Mucosa of rectum (tissue), 2 donors: ENCODE data around the gene GABRG3.

ENCODE experiments used
- H3K27ac ChIP-seq, 2 donors: one replicate each; pipeline ENCODE4 v1.7.0; 2013; ENCODE audit warnings: inconsistent platforms in 2 of 2, low read depth in 2 of 2, low read length in 2 of 2
- H3K27me3 ChIP-seq, 2 donors: one replicate each; pipeline ENCODE4 v1.7.0; 2013; ENCODE audit warnings: low read length in 2 of 2; ENCODE audit not compliant: control insufficient read depth in 2 of 2, insufficient read depth in 2 of 2
- H3K36me3 ChIP-seq, 2 donors: one replicate each; pipeline ENCODE4 v1.7.0; 2013; ENCODE audit warnings: low read length in 2 of 2; ENCODE audit not compliant: control insufficient read depth in 2 of 2, insufficient read depth in 2 of 2
- H3K4me1 ChIP-seq, 2 donors: one replicate each; pipeline ENCODE4 v1.7.0; 2013; ENCODE audit warnings: low read length in 2 of 2, mild to moderate bottlenecking in 1 of 2; ENCODE audit not compliant: control insufficient read depth in 2 of 2, insufficient read depth in 2 of 2
- H3K4me3 ChIP-seq, 2 donors: one replicate each; pipeline ENCODE4 v1.7.0; 2013; ENCODE audit warnings: low read length in 2 of 2
- H3K9ac ChIP-seq, 2 donors: one replicate each; pipeline ENCODE4 v1.7.0; 2013; ENCODE audit warnings: low read length in 2 of 2, low read depth in 1 of 2, mild to moderate bottlenecking in 1 of 2
- H3K9me3 ChIP-seq, 2 donors: one replicate each; pipeline ENCODE4 v1.7.0; 2013; ENCODE audit warnings: low read length in 2 of 2; ENCODE audit not compliant: control insufficient read depth in 2 of 2
- donor health status: healthy.
- donor health status: Normal muscosa, but diverticular disease.

Gene GABRG3

DNA sequence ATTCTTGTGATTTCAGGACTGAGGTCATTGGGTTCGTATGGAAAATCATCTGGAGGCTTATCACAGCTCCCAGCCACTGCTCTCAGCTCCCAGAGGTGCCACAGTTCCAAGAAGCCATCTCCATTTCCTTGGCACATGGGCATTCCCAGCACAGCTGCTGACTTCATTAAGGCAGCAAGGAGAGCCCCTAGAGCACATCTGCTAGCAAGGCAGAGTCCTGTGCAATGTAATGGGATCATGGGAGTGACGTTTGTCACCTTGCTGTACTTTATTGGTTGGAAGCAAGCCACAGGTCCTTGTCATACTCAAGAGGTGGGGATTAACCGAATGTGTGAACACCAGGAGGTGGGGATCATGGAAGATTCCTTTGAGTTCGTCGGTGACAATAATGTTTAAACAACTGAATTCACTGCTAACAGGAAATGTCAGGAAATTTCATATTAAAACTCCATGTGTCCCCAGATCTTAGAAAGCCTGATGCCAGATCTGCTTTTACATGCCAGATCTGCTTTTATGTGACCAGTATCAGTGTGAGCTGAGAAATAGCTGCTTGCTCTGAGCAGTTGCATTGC is 148.8 kb downstream of the GABRG3 start:
- H3K4me1 ChIP-seq: no peaks in the 10 kb centered on the region
- H3K27ac ChIP-seq: no peak overlapping the region
- no peak overlapping the region for H3K9ac ChIP-seq
- peaks cover 2 to 6% of the 10 kb centered on the region in 2 donors for H3K9me3 ChIP-seq
- no peaks in the 10 kb centered on the region for H3K36me3 ChIP-seq
- no peak overlapping the region for H3K4me3 ChIP-seq
- H3K27me3 ChIP-seq: no peaks in the 10 kb centered on the region

DNA sequence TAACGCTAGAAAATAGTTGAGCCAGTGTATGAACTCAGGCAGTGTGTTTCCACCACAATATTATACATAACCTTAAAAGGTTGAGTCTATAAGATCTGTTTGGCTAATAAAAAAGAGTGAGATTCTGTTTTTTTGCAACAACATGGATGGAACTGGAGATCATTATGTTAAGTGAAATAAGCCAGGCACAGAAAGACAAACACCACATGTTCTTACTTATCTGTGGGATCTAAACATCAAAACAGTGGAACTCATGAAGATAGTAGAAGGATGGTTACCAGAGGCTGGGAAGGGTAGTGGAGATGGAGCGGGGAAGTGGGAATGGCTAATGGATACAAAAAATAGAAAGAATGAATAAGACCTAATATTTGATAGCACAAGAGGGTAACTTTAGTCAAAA is 150.7 kb downstream of the GABRG3 start:
- H3K9ac ChIP-seq: no peak overlapping the region

DNA sequence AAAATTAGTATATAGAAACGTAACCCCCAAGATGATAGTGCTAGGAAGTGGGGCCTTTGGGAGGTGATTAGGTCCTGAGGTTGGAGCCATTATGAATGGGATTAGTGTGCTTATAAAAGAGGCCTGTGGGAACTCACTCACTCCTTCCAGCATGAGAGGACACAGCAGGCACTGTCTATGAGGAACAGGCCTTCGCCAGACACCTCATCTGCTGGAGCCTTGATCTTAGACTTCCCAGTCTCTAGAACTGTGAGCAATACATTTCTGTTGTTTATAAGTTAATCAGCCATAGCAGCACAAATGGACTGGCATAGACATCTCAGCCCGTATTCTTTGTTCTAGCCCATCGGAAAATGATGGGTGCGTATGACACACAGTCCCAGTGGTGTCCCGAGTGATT is 152.3 kb downstream of the GABRG3 start:
- Histone ChIP-seq H3K36me3 (no peaks in the 10 kb centered on the region), H3K27ac (no peak overlapping the region), H3K27me3 (no peaks in the 10 kb centered on the region), H3K4me3 (no peak overlapping the region), H3K9ac (no peak overlapping the region), H3K4me1 (no peaks in the 10 kb centered on the region), H3K9me3 (peaks cover 3 to 11% of the 10 kb centered on the region in 2 donors)

More for the DNA sequence above, 150.7 kb downstream of the GABRG3 start:
- no peak overlapping the region for H3K4me3 ChIP-seq
- H3K9me3 ChIP-seq: peaks cover 5 to 11% of the 10 kb centered on the region in 2 donors
- H3K36me3 ChIP-seq: no peaks in the 10 kb centered on the region
- H3K4me1 ChIP-seq: no peaks in the 10 kb centered on the region
- no peak overlapping the region for H3K27ac ChIP-seq
- no peaks in the 10 kb centered on the region for H3K27me3 ChIP-seq

DNA sequence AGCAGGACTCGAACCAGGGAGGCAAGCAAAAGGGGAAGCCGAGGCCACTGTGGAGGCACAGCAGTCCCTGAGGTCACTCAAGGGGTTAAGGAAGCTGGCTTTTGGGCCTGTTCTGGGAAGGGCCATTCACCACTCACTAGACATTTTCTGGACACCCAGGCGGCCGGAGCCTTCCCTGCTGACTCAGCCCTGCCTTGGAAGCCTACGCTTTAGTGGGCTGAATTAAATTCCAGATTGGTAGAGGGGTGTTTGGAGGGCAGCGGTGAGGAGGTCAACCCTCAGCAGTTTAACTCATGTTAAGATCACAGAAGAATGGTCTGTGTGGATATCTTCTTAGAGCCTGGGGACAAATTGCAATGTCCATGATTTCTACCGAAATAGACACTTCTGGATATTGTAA is 152.8 kb downstream of the GABRG3 start:
- no peak overlapping the region for H3K9ac ChIP-seq
- H3K27me3 ChIP-seq: no peaks in the 10 kb centered on the region
- no peak overlapping the region for H3K27ac ChIP-seq

DNA sequence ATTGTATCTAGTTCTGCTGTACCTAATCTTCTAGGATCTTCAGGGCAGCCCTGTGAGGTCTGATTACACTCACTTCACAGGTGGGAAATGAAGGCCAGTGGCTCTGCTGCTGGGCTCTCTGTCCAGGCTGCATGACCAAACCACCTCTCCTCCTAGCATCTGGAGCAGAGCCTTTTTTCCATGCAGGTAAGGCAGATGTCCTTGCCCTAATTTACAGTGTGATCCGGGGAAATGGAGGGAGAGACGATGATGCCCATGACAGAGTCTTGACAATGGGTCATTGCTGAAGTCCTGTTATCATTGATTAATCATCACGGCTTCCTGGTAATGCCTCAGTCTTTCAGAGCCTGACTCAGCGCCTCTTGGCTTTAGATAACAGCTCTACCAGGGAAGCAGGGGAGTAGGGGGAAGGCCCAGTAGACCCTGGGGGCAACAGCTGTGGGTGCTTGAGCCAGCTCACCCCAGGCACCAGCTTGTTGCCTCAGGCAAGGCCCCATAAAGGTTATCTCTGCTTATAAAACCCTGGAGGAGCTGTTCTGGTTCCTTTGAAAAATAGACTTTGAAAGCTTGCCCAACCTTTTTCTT is 153.4 kb downstream of the GABRG3 start:
- Histone ChIP-seq H3K36me3 (no peaks in the 10 kb centered on the region), H3K27me3 (no peaks in the 10 kb centered on the region), H3K4me3 (no peak overlapping the region), H3K9me3 (peaks cover 3 to 11% of the 10 kb centered on the region in 2 donors), H3K4me1 (no peaks in the 10 kb centered on the region), H3K9ac (no peak overlapping the region), H3K27ac (no peak overlapping the region)

More for the DNA sequence above, 152.8 kb downstream of the GABRG3 start:
- H3K4me3 ChIP-seq: no peak overlapping the region
- no peaks in the 10 kb centered on the region for H3K4me1 ChIP-seq
- H3K36me3 ChIP-seq: no peaks in the 10 kb centered on the region
- H3K9me3 ChIP-seq: peaks cover 3 to 11% of the 10 kb centered on the region in 2 donors

DNA sequence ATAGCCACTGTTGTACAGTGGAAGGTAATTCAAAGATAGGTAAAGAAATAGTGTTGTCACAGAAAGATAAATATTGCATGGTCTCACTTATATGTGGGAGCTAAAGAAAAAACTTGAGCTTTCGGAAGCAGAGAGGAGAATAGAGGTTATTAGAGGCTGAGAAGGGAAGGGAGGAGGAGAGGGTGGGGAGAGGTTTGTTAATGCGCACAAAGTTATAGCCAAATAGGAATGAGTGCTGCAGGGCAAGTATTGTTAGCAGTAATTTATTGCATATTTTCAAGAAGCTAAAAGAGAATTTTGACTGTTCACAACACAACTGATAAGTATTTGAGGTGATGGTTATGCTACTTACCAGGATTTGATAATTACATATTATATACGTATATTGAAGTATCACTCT is 154.2 kb downstream of the GABRG3 start:
- no peaks in the 10 kb centered on the region for H3K4me1 ChIP-seq
- no peaks in the 10 kb centered on the region for H3K36me3 ChIP-seq
- peaks cover 3 to 11% of the 10 kb centered on the region in 2 donors for H3K9me3 ChIP-seq
- no peak overlapping the region for H3K9ac ChIP-seq
- H3K27me3 ChIP-seq: no peaks in the 10 kb centered on the region
- no peak overlapping the region for H3K27ac ChIP-seq
- no peak overlapping the region for H3K4me3 ChIP-seq

DNA sequence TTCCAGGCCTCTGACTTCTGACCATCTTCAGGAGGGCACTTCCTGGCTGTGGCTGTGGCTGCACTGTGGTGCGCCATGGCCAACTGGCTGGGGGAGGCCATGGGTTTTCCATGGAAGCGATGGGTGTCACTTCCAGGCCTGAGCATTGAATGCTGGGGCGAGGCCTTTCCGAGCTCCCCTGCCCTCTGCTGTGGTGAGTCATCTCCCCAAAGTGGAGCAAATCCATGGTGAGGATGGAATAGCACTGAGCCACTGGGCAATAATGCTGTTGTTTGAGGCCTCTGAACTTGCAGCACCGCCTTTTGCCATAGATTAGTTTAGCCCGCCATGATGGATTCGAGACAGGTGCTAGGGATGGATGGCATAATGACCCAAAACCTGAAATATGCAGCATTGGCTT is 155.5 kb downstream of the GABRG3 start:
- no peaks in the 10 kb centered on the region for H3K36me3 ChIP-seq
- H3K4me1 ChIP-seq: no peaks in the 10 kb centered on the region
- no peaks in the 10 kb centered on the region for H3K27me3 ChIP-seq
- H3K9me3 ChIP-seq: peaks cover 3 to 11% of the 10 kb centered on the region in 2 donors
- no peak overlapping the region for H3K27ac ChIP-seq
- no peak overlapping the region for H3K9ac ChIP-seq
- H3K4me3 ChIP-seq: no peak overlapping the region

DNA sequence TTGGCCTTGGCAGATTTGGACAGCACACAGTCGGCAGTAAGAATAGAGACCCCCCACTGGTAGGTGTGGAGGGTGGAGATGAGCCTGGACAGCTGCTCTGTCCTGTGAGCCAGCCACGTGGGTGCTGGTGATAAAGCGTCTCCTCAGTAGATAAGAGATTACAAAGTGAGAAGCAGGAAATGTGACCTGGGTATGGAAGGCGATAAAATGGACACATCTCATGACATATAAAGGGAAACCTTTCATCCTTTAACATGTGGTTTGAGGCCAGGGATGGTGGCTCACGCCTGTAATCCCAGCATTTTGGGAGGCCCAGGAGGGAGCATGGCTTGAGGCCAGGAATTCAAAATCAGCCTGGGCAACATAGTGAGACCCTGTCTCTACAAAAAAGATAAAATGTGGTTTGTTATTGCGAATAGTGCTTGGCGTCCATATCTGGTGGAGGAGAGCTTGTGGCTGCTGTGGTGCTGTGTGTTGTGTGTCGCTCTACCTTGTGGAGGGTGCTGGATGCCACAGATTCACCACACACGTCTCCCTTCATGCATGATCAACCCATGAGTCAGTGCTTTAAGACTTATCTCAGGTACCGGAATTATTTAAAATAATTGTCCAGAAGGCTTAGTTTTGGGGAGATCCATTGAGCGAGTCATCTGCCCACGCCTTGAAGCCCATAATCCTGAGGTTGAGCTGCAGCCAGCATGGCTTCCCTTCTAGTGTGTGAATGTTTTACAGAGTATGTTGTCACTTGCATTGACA is 157.0 kb downstream of the GABRG3 start:
- Histone ChIP-seq H3K36me3 (no peaks in the 10 kb centered on the region), H3K27ac (no peak overlapping the region), H3K9me3 (peaks cover 5 to 11% of the 10 kb centered on the region in 2 donors), H3K9ac (no peak overlapping the region), H3K4me1 (no peaks in the 10 kb centered on the region), H3K27me3 (no peaks in the 10 kb centered on the region), H3K4me3 (no peak overlapping the region)

DNA sequence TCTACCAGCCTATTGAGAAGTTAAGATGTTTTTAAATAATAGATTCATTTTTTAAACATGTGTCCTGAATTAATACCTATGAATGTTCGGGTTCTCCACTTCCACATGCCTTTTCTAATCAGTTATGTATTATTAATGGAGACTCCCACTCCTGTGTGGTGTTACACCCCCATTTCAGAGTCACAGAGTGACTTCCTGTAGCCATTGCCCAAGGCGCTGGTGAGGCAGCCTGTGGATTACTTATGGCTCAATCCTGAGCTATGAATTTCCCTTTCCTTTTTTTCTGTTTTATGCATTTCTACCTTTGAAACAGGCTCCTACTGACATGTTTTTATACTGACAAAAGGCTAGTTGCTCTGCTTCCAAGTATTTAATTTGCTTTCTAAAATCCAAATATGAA is 162.3 kb downstream of the GABRG3 start:
- Histone ChIP-seq H3K4me3 (no peak overlapping the region), H3K9ac (no peak overlapping the region), H3K4me1 (no peaks in the 10 kb centered on the region), H3K27ac (no peak overlapping the region), H3K9me3 (peaks cover 2 to 3% of the 10 kb centered on the region in 2 donors), H3K27me3 (no peaks in the 10 kb centered on the region), H3K36me3 (no peaks in the 10 kb centered on the region)

DNA sequence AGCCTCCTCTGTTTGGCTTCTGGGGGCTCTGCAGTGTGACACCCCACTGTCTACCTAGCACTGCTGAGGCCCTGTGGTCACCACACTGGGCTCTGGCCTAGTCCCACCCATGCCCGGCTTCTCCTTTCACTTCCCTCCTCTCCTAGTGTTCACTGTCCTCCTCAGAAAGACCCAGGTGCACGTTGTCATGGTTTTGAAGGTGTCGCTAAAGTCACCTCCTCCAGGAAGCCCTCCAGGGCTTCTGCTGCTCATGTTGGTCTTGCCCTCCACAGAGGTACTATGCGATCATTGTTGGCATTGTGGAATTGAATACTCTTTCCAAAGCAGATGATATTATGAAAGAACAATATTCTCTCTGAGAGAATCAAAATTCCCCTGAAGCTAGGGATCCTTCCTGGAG is 163.5 kb downstream of the GABRG3 start:
- Histone ChIP-seq H3K9me3 (peaks cover 2 to 3% of the 10 kb centered on the region in 2 donors), H3K27ac (no peak overlapping the region), H3K4me3 (no peak overlapping the region), H3K27me3 (no peaks in the 10 kb centered on the region), H3K36me3 (no peaks in the 10 kb centered on the region), H3K4me1 (no peaks in the 10 kb centered on the region), H3K9ac (no peak overlapping the region)
